Measurements from ENCODE around the gene BCORL1.

BCORL1 gene, protein sequence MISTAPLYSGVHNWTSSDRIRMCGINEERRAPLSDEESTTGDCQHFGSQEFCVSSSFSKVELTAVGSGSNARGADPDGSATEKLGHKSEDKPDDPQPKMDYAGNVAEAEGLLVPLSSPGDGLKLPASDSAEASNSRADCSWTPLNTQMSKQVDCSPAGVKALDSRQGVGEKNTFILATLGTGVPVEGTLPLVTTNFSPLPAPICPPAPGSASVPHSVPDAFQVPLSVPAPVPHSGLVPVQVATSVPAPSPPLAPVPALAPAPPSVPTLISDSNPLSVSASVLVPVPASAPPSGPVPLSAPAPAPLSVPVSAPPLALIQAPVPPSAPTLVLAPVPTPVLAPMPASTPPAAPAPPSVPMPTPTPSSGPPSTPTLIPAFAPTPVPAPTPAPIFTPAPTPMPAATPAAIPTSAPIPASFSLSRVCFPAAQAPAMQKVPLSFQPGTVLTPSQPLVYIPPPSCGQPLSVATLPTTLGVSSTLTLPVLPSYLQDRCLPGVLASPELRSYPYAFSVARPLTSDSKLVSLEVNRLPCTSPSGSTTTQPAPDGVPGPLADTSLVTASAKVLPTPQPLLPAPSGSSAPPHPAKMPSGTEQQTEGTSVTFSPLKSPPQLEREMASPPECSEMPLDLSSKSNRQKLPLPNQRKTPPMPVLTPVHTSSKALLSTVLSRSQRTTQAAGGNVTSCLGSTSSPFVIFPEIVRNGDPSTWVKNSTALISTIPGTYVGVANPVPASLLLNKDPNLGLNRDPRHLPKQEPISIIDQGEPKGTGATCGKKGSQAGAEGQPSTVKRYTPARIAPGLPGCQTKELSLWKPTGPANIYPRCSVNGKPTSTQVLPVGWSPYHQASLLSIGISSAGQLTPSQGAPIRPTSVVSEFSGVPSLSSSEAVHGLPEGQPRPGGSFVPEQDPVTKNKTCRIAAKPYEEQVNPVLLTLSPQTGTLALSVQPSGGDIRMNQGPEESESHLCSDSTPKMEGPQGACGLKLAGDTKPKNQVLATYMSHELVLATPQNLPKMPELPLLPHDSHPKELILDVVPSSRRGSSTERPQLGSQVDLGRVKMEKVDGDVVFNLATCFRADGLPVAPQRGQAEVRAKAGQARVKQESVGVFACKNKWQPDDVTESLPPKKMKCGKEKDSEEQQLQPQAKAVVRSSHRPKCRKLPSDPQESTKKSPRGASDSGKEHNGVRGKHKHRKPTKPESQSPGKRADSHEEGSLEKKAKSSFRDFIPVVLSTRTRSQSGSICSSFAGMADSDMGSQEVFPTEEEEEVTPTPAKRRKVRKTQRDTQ (N-terminal part only)

DNA sequence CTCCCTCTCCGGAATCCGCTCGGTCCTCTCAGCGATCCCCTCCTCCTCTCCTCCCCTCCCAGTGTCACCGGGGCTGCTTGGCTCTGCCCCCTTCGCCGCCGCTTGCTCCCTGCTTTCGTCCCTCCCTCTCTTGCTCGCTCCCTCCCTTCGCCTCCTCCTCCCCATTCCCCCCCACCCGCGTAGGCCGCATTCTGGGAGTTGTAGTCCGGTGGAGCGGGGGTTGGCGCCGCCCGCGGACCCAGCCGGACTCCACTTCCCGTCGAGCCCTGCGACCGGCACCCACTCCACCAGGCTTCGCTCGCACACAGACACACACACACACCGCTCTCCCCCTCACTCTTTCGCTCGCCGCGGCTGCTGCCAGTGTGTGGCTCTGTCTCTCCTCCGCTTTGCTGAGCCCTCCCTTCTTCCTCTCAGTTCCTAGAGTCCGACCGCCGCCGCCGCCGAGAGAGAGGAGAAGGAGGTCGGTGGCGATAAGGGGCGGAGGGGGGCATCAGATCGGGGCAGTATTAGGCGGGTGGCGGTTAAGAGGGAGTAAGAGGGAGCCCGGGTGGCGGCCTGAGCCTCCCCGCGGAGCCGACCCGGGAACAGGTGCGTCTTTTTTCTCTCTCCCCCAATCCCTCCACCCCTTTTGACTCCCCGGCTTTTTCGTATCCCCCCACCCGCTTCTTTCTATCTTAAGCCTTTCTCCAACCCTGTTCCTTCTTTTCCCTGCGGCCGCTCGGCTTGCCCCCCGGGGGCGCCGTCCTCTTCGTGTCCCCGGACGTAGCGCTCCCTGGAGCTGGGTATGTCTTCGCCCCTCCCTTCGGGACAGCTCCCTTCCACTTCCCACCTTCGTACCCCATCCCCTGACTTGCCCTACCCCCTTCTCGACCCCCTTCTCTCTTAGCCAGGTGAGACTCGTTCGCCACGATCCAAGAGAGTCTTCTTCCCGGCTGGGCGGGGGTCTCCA is at the start of gene BCORL1:
Gene BCORL1 (plus strand): TSS at position 336 of the 952 bp plus-strand sequence. CDS start 22,597 bp downstream, outside the sequence.
- peak; percentile 93 for DNase-seq (ENCODE audit: low read depth)

DNA sequence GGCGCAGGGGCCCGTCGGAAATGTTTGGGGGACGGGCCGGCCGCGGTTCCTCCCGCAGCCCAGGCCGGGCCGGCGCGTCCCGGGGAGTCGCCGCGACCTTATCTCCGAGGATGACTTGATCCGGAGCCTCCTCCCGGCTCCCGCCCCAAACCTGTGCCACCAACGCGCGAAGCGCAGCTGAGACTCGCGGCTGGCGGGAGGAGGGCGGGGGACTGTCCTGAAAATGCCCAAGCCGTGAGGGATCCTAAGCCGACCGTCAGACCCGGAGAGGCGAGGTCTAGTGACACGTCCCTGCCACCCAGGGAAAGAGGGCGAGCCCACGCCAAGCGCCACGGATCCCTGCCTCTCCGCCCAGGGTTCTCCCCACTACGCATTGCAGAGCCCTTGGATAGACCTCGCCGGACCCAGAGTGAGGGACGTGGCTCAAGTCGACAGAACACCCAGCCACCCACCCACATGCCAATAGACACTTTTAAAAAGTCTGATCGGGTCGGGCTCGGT is 49.6 kb upstream of the BCORL1 start:
- no peak for DNase-seq (ENCODE audit: low read depth)

DNA sequence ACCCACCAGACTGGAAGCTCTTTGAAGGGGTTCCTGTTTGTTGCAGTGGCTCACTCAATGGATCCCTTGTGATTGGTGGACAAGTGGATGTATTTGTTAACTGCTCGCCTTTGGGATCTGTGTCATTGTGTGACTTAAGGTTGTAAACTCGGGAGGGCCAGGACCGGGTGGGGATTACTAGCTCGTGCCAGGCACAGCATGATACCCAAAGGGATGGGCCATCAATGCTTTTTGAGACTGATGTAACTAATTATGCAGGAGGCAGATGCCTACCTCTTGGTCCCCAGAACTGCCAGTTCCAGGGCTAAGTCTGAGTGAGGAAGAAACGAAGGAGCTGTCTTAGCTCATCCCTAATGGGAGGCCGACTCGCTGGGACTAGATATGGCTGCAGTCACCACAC is 48.7 kb upstream of the BCORL1 start:
- no peak for DNase-seq (ENCODE audit: low read depth)

DNA sequence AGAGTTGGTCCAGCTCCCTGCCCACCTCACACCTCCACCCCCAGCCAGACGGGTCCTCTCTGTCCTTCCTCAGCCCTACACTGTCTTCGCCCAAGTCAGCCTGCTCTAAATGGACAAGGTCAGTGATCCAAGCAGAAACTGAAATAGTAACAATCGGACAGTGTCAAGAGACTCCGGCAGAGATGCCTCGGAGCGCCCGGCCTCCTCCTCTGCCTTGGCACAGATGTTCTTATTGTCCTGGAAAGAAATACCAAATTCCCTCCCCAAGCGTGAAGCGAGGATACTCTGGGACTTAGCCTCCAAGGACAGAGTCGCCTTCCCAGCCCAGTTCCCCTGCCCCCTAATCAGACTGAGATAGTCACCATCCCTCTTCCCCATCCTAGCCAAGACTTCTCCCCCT is 48.0 kb upstream of the BCORL1 start:
- DNase-seq (ENCODE audit: low read depth): no peak

DNA sequence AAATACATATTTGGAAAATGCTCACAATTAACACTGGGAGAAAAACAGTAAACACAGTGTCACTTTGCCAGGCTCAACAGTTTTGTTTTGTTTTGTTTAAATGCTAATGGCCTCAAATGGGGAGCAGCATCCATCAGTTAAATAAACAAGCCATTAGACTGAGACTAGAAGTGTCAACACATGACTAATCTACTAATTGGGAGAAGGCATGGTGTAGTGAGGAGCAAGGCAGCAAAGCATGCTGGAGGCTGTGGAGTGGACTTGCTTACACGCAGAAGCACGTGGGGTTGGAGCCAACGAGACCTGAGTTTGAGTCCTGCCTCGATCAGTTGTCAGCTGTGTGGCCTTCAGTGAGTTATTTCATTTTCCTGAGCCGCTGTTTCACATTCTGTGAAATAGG is 47.5 kb upstream of the BCORL1 start:
- DNase-seq (ENCODE audit: low read depth): no peak

DNA sequence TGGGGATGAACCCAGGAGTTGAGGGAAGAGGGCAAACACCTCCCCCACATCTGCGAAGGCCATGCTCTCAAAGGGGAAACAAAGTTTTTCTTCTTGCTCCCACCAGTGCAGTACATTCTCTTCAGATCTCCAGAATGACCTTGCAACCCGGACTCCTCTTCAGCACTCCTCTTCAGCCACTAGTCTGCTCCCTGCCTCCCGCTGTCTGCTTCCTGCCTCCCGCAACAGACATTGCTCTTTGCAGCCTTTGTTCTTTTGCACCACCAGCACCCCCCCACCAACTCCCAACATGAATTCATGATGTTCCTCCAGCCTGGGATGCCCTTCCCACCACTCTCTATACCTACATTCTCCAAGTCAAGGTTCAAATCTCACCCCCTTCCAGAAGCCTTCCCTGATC is 44.4 kb upstream of the BCORL1 start:
- DNase-seq (ENCODE audit: low read depth): no peak

DNA sequence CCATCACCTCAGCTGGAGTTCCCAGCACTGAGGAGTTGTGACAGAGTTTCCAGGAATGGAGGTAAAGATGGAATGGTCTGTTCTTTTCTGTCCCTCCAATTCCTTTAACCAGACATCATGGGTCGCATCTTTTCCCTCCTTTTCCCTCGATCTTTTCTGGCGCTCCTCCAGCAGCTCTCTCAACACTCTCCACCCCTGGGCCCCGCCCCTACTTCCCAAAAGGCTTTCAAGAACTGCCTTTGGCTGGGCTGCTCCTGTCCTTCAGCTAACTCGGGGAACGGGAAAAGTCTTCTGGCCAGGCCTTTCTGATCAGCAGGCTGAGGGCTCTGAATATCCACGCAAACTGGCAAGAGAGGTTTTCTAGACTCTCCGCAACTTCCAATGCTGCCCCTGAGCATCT is 42.4 kb upstream of the BCORL1 start:
- DNase-seq (ENCODE audit: low read depth): no peak

DNA sequence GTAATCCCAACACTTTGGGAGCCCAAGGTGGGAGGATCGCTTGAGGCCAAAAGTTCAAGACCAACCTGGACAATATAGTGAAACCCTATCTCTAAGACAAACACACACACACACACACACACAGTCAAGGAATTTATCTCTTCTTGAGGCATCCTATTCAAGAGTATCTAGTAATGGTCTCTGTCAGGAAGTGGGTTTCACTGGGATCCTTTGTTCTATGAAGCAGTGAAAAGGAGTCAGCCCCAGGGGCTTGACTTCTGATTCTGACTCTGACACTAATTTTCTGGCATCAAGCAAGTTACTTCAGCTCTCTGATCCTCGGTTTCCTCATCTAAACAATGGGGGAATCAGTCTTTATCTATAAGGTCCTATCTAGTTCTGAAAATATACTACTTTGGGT is 41.7 kb upstream of the BCORL1 start:
- DNase-seq (ENCODE audit: low read depth): no peak

DNA sequence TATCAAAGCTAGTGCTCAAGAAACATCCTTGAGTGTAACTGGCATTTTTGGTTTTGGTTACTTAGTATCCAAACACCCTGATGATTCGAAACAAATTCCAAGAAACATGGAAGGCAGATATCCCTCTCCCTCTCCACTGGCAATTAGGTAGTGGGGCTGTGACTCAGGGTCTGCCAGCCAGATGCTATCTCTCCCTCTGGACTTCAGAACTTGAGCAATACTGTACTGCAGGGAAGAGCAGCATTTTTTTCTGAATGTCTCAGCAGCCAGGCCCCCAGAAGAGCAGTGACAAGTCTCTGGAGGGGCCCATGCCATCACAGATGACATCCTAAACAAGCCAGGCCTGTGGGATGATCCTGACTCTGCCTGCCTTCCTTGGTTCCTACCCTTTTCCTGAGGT is 37.3 kb upstream of the BCORL1 start:
- peak; percentile 62 for DNase-seq (ENCODE audit: low read depth)

DNA sequence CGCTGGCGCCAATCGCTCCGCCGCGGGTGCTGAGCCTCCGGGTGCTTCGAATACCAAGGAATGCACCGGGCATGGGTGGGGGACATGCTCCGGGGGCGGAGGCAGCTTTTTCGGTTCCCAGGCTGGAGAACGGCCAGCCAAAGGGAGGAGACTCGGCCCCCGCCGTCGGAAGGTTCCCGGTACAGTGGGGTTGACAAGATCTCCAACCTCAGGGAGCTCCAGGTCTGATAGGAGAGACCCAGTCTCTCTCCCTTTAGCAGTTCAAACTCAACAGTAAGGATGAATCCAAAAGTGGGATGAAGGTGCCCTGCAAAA is 29.1 kb upstream of the BCORL1 start:
- no peak for DNase-seq (ENCODE audit: low read depth)

DNA sequence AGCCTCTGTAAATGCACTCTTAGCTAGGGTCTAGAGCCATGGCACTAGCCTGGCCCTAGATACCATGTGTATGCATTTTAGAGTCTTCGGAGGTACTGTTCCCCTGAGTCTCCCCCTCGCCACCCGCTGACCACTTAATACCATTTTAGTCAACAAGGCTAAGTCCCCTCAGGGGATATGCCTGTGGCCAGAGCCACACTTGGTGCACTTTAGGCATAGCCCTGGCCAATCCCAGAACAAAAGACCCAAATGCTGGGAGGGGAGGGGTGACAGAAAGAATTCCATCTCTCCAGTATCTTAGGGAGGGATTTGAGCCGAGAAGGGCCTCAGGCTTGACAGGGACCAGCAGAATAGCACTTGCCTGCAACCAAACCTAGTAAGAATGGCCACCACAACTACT is 28.6 kb upstream of the BCORL1 start:
- no peak for DNase-seq (ENCODE audit: low read depth)

DNA sequence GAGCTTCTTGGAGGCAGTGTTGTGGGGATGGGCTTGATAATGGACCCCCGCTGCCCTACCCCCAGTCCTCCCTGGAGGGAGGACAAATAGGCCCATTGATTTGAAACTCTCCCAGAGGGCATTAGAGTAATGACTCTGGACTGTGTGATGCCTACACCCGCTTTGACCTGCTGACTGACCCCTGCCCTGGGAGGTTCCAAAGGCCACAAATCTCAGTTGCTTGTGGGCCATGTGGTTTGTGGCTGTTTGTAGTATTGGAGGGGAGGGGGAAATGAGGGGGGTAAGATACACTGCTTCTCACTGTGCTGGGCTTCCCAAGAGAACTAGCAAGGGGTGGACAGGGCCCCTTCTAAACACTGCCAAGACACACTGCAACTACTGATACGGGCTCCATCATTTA is 27.6 kb upstream of the BCORL1 start:
- no peak for DNase-seq (ENCODE audit: low read depth)

DNA sequence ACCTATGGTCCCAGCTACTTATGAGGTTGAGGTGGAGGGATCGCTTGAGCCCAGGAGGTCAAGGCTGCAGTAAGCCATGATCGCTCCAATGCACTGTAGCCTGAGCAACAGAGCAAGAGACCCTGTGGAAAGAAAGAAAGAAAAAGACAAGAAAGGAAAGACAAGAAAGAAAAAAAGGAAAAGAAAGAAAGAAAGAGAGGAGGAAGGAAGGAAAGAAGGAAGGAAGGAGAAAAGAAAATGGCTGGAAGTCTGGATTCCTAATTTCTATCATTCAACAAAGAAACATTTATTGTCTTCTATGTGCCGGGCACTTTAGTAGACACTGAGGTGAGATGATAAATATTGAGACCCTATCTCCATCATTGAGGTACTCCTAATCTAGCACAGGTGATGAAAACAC is 26.8 kb upstream of the BCORL1 start:
- DNase-seq (ENCODE audit: low read depth): no peak

DNA sequence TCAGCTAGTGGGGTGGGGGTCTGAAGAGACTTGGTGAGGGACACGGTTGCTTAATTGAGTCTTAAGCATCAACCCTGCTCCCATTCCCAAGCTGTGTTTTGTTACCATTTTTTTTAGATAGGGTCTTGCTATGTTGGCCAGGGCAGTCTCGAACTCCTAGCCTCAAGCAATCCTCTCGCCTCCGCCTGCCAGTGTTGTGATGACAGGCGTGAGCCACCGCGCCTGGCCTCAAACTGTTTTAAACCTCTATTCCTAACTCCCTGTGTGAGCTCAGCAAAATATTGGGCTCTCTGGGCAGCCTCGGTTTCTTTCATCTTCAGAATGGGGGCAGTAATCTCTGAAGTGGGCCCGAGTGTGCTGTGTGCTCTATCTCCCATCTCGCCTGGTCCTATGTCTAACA is 26.3 kb upstream of the BCORL1 start:
- DNase-seq (ENCODE audit: low read depth): no peak

DNA sequence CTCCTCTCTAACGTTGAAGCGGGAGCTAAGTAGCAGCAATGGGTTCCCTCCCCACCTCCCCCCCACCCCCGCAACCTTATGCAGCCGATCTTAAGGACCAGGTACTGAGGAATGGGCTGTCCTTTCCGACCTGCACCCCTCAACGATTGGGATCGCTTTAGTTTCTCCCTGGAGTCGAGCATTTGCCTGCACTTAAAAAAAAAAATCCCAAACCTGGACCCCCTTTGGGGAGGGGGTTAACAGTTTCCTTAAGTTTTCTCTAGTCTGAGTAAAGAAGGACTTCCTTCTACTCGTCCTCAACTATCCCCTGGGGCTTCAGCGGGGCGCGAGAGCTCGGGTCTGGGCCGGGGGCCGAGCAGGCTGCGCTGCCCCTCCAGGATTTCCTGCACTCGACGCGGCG is 25.7 kb upstream of the BCORL1 start:
- DNase-seq (ENCODE audit: low read depth): no peak

DNA sequence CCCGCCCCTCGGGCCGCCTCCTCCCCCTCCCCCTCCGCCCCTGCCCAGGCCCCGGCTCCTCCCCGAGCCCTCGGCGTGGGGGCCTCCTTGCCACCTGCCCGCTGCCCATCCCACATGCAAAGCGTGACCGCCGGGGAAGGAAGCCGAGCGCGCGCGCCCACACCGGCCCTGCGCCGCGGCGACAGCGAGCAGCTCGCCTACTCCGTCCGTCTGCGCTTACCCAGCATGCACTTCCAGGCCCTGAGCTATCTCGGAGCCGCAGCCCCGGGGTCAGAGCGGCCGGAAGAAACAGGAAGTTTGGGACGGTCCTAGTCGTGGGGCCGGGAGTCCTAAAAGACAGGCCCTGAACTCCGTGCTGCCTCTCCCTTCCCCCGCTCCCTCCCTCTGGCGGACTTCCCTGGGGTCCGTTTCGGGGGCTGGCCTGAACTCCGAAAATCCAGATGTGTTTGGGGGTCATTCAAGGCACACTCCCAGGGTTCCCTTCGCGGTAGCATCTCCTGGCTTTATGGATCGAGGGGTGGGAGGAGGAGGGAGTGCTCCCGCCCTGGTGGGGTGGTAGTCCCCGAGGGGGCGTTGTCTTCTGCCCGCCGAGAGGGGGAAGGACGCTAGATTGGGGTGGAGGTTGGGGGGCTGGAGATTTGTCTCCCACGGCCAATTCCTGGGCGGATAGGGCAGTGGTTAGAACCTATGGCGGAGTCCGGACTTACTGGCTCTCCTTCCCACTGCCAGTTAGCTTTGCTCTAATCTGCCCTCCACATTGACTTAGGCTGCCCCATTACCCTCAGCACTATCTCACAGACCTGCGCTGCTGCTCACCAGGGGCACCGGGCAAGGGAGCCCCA is 25.0 kb upstream of the BCORL1 start:
- DNase-seq (ENCODE audit: low read depth): peak; percentile 49

DNA sequence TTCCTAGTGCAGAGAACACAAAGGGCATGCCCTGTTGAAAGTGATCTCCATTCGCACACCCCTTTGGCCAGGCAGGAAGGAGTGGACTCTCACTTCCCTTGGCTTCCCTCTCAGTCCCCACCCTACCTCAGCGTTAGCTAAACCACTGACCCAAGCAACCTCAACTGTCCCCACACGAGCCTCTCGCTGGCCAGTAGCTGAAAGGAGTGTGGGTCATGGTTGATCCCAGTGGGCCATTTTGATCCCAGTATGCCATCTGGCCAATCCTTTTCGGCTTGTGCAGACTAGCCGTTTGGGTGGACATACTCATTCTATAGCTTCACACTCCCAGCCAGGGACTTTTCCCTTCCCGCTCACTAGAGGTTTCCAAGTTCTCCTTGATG is 24.4 kb upstream of the BCORL1 start:
- no peak for DNase-seq (ENCODE audit: low read depth)

DNA sequence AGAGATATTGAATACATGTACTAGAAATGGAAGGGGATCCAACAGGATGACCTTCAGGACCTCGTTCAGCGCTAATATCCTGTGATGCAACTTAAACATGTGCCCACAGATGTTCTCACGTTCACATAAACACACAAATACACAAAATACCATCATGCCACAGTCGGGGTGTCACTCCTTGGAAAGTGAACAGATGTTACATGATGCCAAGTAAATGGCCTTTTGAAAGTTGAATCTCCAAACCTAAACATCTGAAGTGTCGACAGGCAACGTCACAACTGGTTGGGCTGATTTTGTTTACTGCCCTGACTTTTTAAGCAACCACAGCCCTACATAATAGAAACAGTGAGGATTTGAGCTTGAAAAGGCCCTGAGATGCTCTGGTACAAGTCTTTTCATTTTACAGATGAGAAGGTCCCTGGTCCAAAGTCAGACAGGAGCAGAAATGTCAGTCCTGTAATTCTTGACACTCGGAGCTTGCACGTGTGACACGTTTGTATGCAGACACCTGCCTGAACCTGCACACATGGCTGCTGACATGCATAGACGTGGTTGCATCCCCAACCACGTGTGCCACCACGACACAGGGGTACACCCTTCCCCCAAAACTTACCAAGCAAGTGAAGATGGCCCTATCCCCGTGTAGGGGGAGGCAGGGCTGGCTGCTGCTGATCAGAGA is 23.5 kb upstream of the BCORL1 start:
- DNase-seq (ENCODE audit: low read depth): no peak

DNA sequence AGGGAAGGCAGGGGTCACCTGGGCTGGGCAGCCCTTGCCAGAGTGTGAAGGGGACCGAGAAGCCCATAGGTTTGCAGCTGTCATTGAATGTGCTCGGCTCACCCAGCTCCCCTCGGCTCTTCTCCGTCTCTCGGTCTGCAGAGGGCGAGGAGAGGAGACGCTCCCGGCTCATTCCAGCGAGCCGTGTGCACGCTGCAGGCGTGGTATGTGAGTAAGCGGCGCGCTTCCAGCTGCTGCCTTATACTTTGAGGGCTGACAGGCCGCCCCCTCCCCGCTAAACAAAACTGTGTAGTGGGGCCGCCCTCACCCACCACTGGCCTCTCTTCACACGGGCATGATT is 23.0 kb upstream of the BCORL1 start:
- DNase-seq (ENCODE audit: low read depth): peak; percentile 23
